Mammary epithelial cell (primary cell): ENCODE measurements around the gene TRIM23.

ENCODE experiments used
- CTCF ChIP-seq, 2 donors: IDR thresholded peaks in 1 of 2; conservative IDR thresholded peaks in 1 of 2; 2 replicates each; pipeline ENCODE4 v1.5.1; 2011 to 2012; ENCODE audit warnings: inconsistent platforms in 2 of 2, low read length in 2 of 2, mild to moderate bottlenecking in 2 of 2, control low read depth in 1 of 2, low read depth in 1 of 2; ENCODE audit not compliant: insufficient read depth in 1 of 2; ENCODE audit errors: extremely low read depth in 1 of 2
- EZH2 ChIP-seq: IDR thresholded peaks from 2 replicates; pipeline ENCODE4 v1.6.1; 2012; ENCODE audit warnings: low read length, inconsistent platforms, borderline replicate concordance

GRCh38 chr5:65612298-65612907 is 11.7 kb downstream of the TRIM23 start:
- no peak for TF ChIP-seq CTCF (conservative IDR thresholded peaks at IDR 0.05 in 1 of 2, IDR thresholded peaks at IDR 0.05 in 1 of 2; ENCODE audit: extremely low read depth in 1 of 2, insufficient read depth in 1 of 2, low read depth in 1 of 2, low read length in 2 of 2)
- no peak for TF ChIP-seq EZH2
